HepG2 (cell line): ENCODE data around the gene B9D2. TPM values are rescaled to one million over a fixed set of nuclear protein-coding genes. Genes with fewer than 3 reads are reported as not detected.

Source experiments
- ATAC-seq: fragments of 200-7000 bp; cut with Tn5 transposase; 3 replicates; pipeline ENCODE4 v1.9.1; 2020; ENCODE audit warnings: mild to moderate bottlenecking, moderate library complexity
- BruUV-seq: library from RNA; stranded (reverse); fragments of 400-500 nt; replicated peaks from 2 replicates; lab custom pipeline; 2021; lab: Mats Ljungman, UMichigan
- CTCF ChIA-PET: fragments of 300-600 bp; formaldehyde crosslinking; extraction: SDS; loops from one replicate; lab custom pipeline; 2021; ENCODE audit warnings: low total read pairs, inconsistent platforms, low intra/inter-chr PET ratio; lab: Yijun Ruan, JAX
- POLR2A ChIA-PET: fragments of 350-600 bp; sonication (Branson Sonifier 250); formaldehyde crosslinking; loops from one replicate; lab custom pipeline; 2020; ENCODE audit warnings: antibody characterized with exemption, inconsistent platforms; lab: Yijun Ruan, JAX
- DNase-seq: peaks from one replicate; pipeline ENCODE4 v3.0.0-alpha.2; 2015; ENCODE audit warnings: low spot score
- FAIRE-seq: peaks from 3 replicates; lab custom pipeline; 2011; peaks lifted over from hg19 to GRCh38; lab: Jason Lieb, UNC
- H2AFZ ChIP-seq: one replicate; pipeline ENCODE4 v1.6.1; 2011; ENCODE audit warnings: low read length, inconsistent platforms
- H3K27ac ChIP-seq: fragments of 300-600 bp; 3 replicates; pipeline ENCODE4 v1.8.0; 2011; ENCODE audit warnings: mixed run types, mild to moderate bottlenecking, mixed read lengths, low read length, inconsistent platforms; ENCODE audit not compliant: insufficient read depth; ENCODE audit errors: extremely low read length
- H3K27me3 ChIP-seq, 2 experiments: fragments of 200-600 bp in 1 of 2; 2 replicates in 1 of 2; 3 replicates in 1 of 2; pipeline versions ENCODE4 v1.6.0 to v1.8.0; 2011; ENCODE audit warnings: low read length in 2 of 2, mild to moderate bottlenecking in 2 of 2, moderate library complexity in 2 of 2, inconsistent platforms in 1 of 2; ENCODE audit not compliant: insufficient read depth in 2 of 2, control insufficient read depth in 1 of 2
- H3K36me3 ChIP-seq, 2 experiments: fragments of 200-600 bp in 1 of 2; replicated peaks in 1 of 2; 2 replicates in 1 of 2; 3 replicates in 1 of 2; pipeline versions ENCODE4 v1.5.1 to v1.8.0; 2011; ENCODE audit warnings: low read length in 2 of 2, inconsistent platforms in 1 of 2; ENCODE audit not compliant: insufficient read depth in 2 of 2, control insufficient read depth in 1 of 2
- H3K4me1 ChIP-seq: 2 replicates; pipeline ENCODE4 v1.5.1; 2012; ENCODE audit warnings: low read length, inconsistent platforms; ENCODE audit not compliant: insufficient read depth
- H3K4me2 ChIP-seq: 2 replicates; pipeline ENCODE4 v1.6.0; 2011; ENCODE audit warnings: low read depth, low read length, inconsistent platforms
- H3K4me3 ChIP-seq, 3 experiments: fragments of 200-600 bp in 1 of 3; sonication (generic), shearing (Covaris generic) in 1 of 3; replicated peaks in 1 of 3; 2 replicates each; pipeline ENCODE4 v1.5.1; 2011 to 2016; ENCODE audit warnings: low read length in 3 of 3, inconsistent platforms in 2 of 3, low read depth in 2 of 3, mild to moderate bottlenecking in 2 of 3, control low read depth in 1 of 3, mixed read lengths in 1 of 3; ENCODE audit not compliant: insufficient read depth in 1 of 3
- H3K79me2 ChIP-seq: one replicate; pipeline ENCODE4 v1.6.1; 2011; ENCODE audit warnings: low read length, inconsistent platforms; ENCODE audit not compliant: insufficient read depth
- H3K9ac ChIP-seq: 2 replicates; pipeline ENCODE4 v1.6.0; 2011; ENCODE audit warnings: mild to moderate bottlenecking, low read depth, low read length, inconsistent platforms; ENCODE audit not compliant: insufficient read depth
- H3K9me3 ChIP-seq: 2 replicates; pipeline ENCODE4 v1.5.1; 2012; ENCODE audit warnings: mild to moderate bottlenecking, low read length
- H4K20me1 ChIP-seq: 2 replicates; pipeline ENCODE4 v1.6.0; 2011; ENCODE audit warnings: inconsistent platforms, mild to moderate bottlenecking, low read length, moderate library complexity; ENCODE audit not compliant: insufficient read depth
- DZIP1 ChIP-seq: sonication (generic); formaldehyde crosslinking; IDR thresholded peaks from 2 replicates; pipeline ENCODE4 v1.5.0; 2020; ENCODE audit warnings: mild to moderate bottlenecking, missing genetic modification reagents
- KDM3A ChIP-seq: IDR thresholded peaks from 2 replicates; pipeline ENCODE4 v1.6.1; 2018; ENCODE audit warnings: low read depth, missing compliant biosample characterization
- NR2F6 ChIP-seq, 2 experiments: IDR thresholded peaks; 2 replicates each; pipeline ENCODE4 v1.6.1; 2016; ENCODE audit warnings: antibody characterized with exemption in 1 of 2, mild to moderate bottlenecking in 1 of 2
- PHB2 ChIP-seq: fragments of 450-650 bp; IDR thresholded peaks from 2 replicates; pipeline ENCODE4 v1.6.1; 2018; ENCODE audit not compliant: partially characterized antibody
- PRDM10 ChIP-seq: sonication (generic); formaldehyde crosslinking; IDR thresholded peaks from 2 replicates; pipeline ENCODE4 v1.4.0; 2020; ENCODE audit warnings: low read depth, missing genetic modification reagents
- SALL1 ChIP-seq: sonication (generic); formaldehyde crosslinking; IDR thresholded peaks from 2 replicates; pipeline ENCODE4 v1.8.0; 2022; ENCODE audit warnings: mild to moderate bottlenecking, missing genetic modification reagents
- TBP ChIP-seq: sonication (generic); formaldehyde crosslinking; IDR thresholded peaks from 2 replicates; pipeline ENCODE4 v1.5.0; 2020; ENCODE audit warnings: missing genetic modification reagents
- TFAP4 ChIP-seq: sonication (generic); IDR thresholded peaks from 2 replicates; pipeline ENCODE4 v1.6.1; 2016; ENCODE audit warnings: low read depth, borderline replicate concordance
- THAP9 ChIP-seq: sonication (generic); formaldehyde crosslinking; IDR thresholded peaks from 2 replicates; pipeline ENCODE4; 2020; ENCODE audit warnings: missing genetic modification reagents, mild to moderate bottlenecking, borderline replicate concordance
- ZFP36L2 ChIP-seq: sonication (generic); formaldehyde crosslinking; IDR thresholded peaks from 2 replicates; pipeline ENCODE4 v1.4.0; 2020; ENCODE audit warnings: missing genetic modification reagents
- ZNF33A ChIP-seq: sonication (generic); formaldehyde crosslinking; IDR thresholded peaks from 2 replicates; pipeline ENCODE4 v1.5.1; 2020; ENCODE audit warnings: missing genetic modification reagents, mild to moderate bottlenecking, moderate library complexity, borderline replicate concordance
- ZNF576 ChIP-seq: sonication (generic); formaldehyde crosslinking; IDR thresholded peaks from 2 replicates; pipeline ENCODE4 v1.4.0; 2020; ENCODE audit warnings: mild to moderate bottlenecking, missing genetic modification reagents
- ZNF747 ChIP-seq: sonication (generic); formaldehyde crosslinking; IDR thresholded peaks from 2 replicates; pipeline ENCODE4 v1.8.1; 2023; ENCODE audit warnings: missing genetic modification reagents, mild to moderate bottlenecking, borderline replicate concordance
- WGBS: methylation state at CpG from one replicate; pipeline ENCODE4 v1.1.6; 2017; ENCODE audit warnings: low lambda C conversion rate; 5-methylcytosine and 5-hydroxymethylcytosine counted together
- in situ Hi-C: cut with HindIII; loops from 2 replicates; pipeline ENCODE4 v1.10.0; 2017; ENCODE audit warnings: low pct_unique_long_range_greater_than_20kb; ENCODE audit not compliant: extremely low pct_ligation_motif_present
- intact Hi-C: fragments of 100-400 bp; cut with micrococcal nuclease; formaldehyde crosslinking; loops from one replicate; pipeline ENCODE4 v1.10.0; 2022; ENCODE audit not compliant: unreplicated experiment
- polyA plus RNA-seq, 8 experiments: library from polyadenylated mRNA; depleted of rRNA in 3 of 8; stranded (reverse) in 7 of 8; unstranded in 1 of 8; fragments of >200 nt; fragmentation: Illumina TruSeq in 4 of 8; extraction: Trizol in 4 of 8; gene quantifications; 2 replicates each; pipeline versions ENCODE4 v1.2.1 to v1.2.3, GENCODE V29; 2011 to 2016; ENCODE audit warnings: low read depth in 4 of 8, missing spikeins in 1 of 8, mixed read lengths in 1 of 8; ENCODE audit not compliant: insufficient read depth in 1 of 8
- total RNA-seq, 5 experiments: library from RNA; depleted of rRNA; stranded (reverse); fragments of >200 nt; fragmentation: Illumina TruSeq; extraction: Trizol; gene quantifications; 2 replicates each; pipeline ENCODE4 v1.2.3, GENCODE V29; 2016; ENCODE audit warnings: low read depth in 1 of 5

The B9D2 gene
- total and polyA plus RNA-seq, 2 of the 13 experiments (the other 11 are each of a cell fraction or from before 2014, with no cell fraction given), result 3.1 to 4.4 TPM

- Histone ChIP-seq H3K9me3 (no peaks in the 10 kb centered on the region), H3K79me2 (peaks cover 5% of the 10 kb centered on the region), H3K36me3 (no peaks in the 10 kb centered on the region), H3K4me1 (peaks cover 19% of the 10 kb centered on the region), H3K9ac (no peak overlapping the region), H3K4me3 (no peak overlapping the region), H2AFZ (no peak overlapping the region), H3K27me3 (no peaks in the 10 kb centered on the region; a peak in 3 of 5 replicates), H4K20me1 (no peaks in the 10 kb centered on the region), H3K4me2 (no peak overlapping the region), H3K27ac (no peak overlapping the region)
- CTCF ChIA-PET, result no interaction called here
- WGBS, result 97% methylated on average over 1 of the region's 1 CpG
- no TSS peak for BruUV-seq
- POLR2A ChIA-PET, result no interaction called here
- ATAC-seq (no peak), FAIRE-seq (no peak), DNase-seq (no peak)
- in situ Hi-C loops (no loop called here), intact Hi-C loops (no loop called here)
- TF ChIP-seq DZIP1 (no peak), KDM3A (CRISPR knock-in tag) (no peak), PRDM10 (CRISPR knock-in tag) (no peak), SALL1 (CRISPR knock-in tag) (no peak), TFAP4 (no peak), TBP (CRISPR knock-in tag) (no peak), ZNF747 (CRISPR knock-in tag) (no peak), ZNF576 (CRISPR knock-in tag) (no peak), THAP9 (CRISPR knock-in tag) (no peak), ZNF33A (CRISPR knock-in tag) (no peak), PHB2 (no peak), NR2F6 (IDR thresholded peaks at IDR 0.05) (no peak), NR2F6 (CRISPR knock-in tag; IDR thresholded peaks at IDR 0.05) (no peak), ZFP36L2 (CRISPR knock-in tag) (no peak)
These were observed 4.2 kb downstream of the B9D2 start for GRCh38 chr19:41359741-41360140.
